ENCODE measurements around the gene PCSK2.

The PCSK2 gene

GRCh38 chr20:17510548-17510947 is 283.7 kb downstream of the PCSK2 start:
- peaks cover 10% of the 10 kb centered on the region; the same call in 1 of the 2 replicates for H3K4me1 ChIP-seq (ENCODE audit: low read length)
- H4K20me1 ChIP-seq (ENCODE audit: insufficient read depth, low read length), result no peaks in the 10 kb centered on the region
- H3K9ac ChIP-seq (ENCODE audit: low read length), result no peak overlapping the region
- no peaks in the 10 kb centered on the region for H3F3A ChIP-seq (ENCODE audit: insufficient read depth, low read length)
- H3K4me3 ChIP-seq (ENCODE audit: low read length), result no peak overlapping the region
- no peak overlapping the region for H2AFZ ChIP-seq (ENCODE audit: low read length)
- DNase-seq, result no peak
- H3K79me2 ChIP-seq (ENCODE audit: low read length), result no peaks in the 10 kb centered on the region
- no peaks in the 10 kb centered on the region for H3K27me3 ChIP-seq (replicated peaks; ENCODE audit: insufficient read depth, low read length)
- TF ChIP-seq EZH2phosphoT487 (IDR thresholded peaks at IDR 0.05; ENCODE audit: low read length) (no peak), EZH2 (optimal IDR thresholded peaks at IDR 0.05; ENCODE audit: low read depth, low read length) (no peak)
- no peak overlapping the region for H3K4me2 ChIP-seq (ENCODE audit: low read depth, low read length)
- H3K27ac ChIP-seq (ENCODE audit: low read length), result no peak overlapping the region
- no peaks in the 10 kb centered on the region for H3K9me3 ChIP-seq (replicated peaks; ENCODE audit: insufficient read depth, low read length)
- H3K9me2 ChIP-seq (replicated peaks; ENCODE audit: insufficient read depth, low read length), result no peaks in the 10 kb centered on the region
- no peaks in the 10 kb centered on the region for H3K36me3 ChIP-seq (replicated peaks; ENCODE audit: insufficient read depth, low read length)

- Histone ChIP-seq H2AFZ (ENCODE audit: low read length) (no peak overlapping the region), H3K36me3 (replicated peaks; ENCODE audit: insufficient read depth, low read length) (no peaks in the 10 kb centered on the region), H3K79me2 (ENCODE audit: low read length) (no peaks in the 10 kb centered on the region), H3K9me2 (replicated peaks; ENCODE audit: insufficient read depth, low read length) (no peaks in the 10 kb centered on the region), H3K4me1 (ENCODE audit: low read length) (0 out of 2 replicates have a peak, but pooled peaks cover 7% of the 10 kb centered on the region), H3K9me3 (replicated peaks; ENCODE audit: insufficient read depth, low read length) (no peaks in the 10 kb centered on the region), H4K20me1 (ENCODE audit: insufficient read depth, low read length) (no peaks in the 10 kb centered on the region), H3K4me2 (ENCODE audit: low read depth, low read length) (no peak overlapping the region), H3K27ac (ENCODE audit: low read length) (no peak overlapping the region), H3K27me3 (replicated peaks; ENCODE audit: insufficient read depth, low read length) (no peaks in the 10 kb centered on the region), H3F3A (ENCODE audit: insufficient read depth, low read length) (no peaks in the 10 kb centered on the region), H3K9ac (ENCODE audit: low read length) (no peak overlapping the region), H3K4me3 (ENCODE audit: low read length) (no peak overlapping the region)
- TF ChIP-seq EZH2 (optimal IDR thresholded peaks at IDR 0.05; ENCODE audit: low read depth, low read length) (no peak), CTCF (IDR thresholded peaks at IDR 0.05; ENCODE audit: low read length) (no peak), EZH2phosphoT487 (IDR thresholded peaks at IDR 0.05; ENCODE audit: low read length) (no peak)
- peak; percentile 35 for DNase-seq
These were observed 284.6 kb downstream of the PCSK2 start for GRCh38 chr20:17511401-17511800.

GRCh38 chr20:17513939-17514338 is 287.1 kb downstream of the PCSK2 start:
- no peaks in the 10 kb centered on the region for H4K20me1 ChIP-seq (ENCODE audit: insufficient read depth, low read length)

More at GRCh38 chr20:17513939-17514338, 287.1 kb downstream of the PCSK2 start:
- Histone ChIP-seq H3K27me3 (replicated peaks; ENCODE audit: insufficient read depth, low read length) (no peaks in the 10 kb centered on the region), H3K9ac (ENCODE audit: low read length) (no peak overlapping the region), H3K9me3 (replicated peaks; ENCODE audit: insufficient read depth, low read length) (no peaks in the 10 kb centered on the region), H3K36me3 (replicated peaks; ENCODE audit: insufficient read depth, low read length) (no peaks in the 10 kb centered on the region), H3K4me1 (ENCODE audit: low read length) (0 out of 2 replicates have a peak, but pooled peaks cover 7% of the 10 kb centered on the region), H3K9me2 (replicated peaks; ENCODE audit: insufficient read depth, low read length) (no peaks in the 10 kb centered on the region), H3K79me2 (ENCODE audit: low read length) (no peaks in the 10 kb centered on the region), H2AFZ (ENCODE audit: low read length) (no peak overlapping the region), H3K27ac (ENCODE audit: low read length) (no peak overlapping the region), H3K4me2 (ENCODE audit: low read depth, low read length) (no peak overlapping the region), H3K4me3 (ENCODE audit: low read length) (no peak overlapping the region), H3F3A (ENCODE audit: insufficient read depth, low read length) (no peaks in the 10 kb centered on the region)
- no peak for TF ChIP-seq EZH2 (optimal IDR thresholded peaks at IDR 0.05; ENCODE audit: low read depth, low read length)
- TF ChIP-seq CTCF (IDR thresholded peaks at IDR 0.05; ENCODE audit: low read length), result no peak
- TF ChIP-seq EZH2phosphoT487 (IDR thresholded peaks at IDR 0.05; ENCODE audit: low read length), result no peak
- DNase-seq, result no peak
